Stimulated activated CD8-positive, alpha-beta memory T cell treated with anti-CD3 and anti-CD28 coated beads, Interleukin-4, amount 100 ng/mL, for 48 hours (primary cell): Measurements from ENCODE around the gene GRB14.
"Not testable (repeated sequence)": the region's sequence is repeated elsewhere in the genome, so short reads cannot be mapped to it uniquely, and the experiment has no call there.

ENCODE experiments used
- DNase-seq: peaks from one replicate; pipeline ENCODE4 v3.0.0-alpha.2; 2020

Gene GRB14

DNA sequence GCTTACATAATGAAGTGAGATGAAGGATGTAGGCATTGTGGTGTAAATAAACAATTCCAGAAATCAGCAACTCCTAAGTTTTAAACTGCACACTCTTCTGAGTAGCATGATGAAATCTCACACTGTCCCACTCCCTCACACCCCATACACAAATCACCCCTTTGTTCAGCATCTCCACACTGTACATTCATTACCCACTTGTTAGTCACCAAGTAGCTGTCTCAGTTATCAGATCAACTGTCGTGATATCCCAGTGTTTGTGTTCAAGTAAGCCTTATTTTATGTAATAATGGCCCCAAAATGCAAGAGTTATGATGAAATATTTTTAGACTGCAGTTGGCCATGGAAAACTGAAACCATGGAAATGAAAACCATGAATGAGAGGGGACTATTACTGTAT, 135.7 kb downstream of the GRB14 start:
- no peak for DNase-seq

DNA sequence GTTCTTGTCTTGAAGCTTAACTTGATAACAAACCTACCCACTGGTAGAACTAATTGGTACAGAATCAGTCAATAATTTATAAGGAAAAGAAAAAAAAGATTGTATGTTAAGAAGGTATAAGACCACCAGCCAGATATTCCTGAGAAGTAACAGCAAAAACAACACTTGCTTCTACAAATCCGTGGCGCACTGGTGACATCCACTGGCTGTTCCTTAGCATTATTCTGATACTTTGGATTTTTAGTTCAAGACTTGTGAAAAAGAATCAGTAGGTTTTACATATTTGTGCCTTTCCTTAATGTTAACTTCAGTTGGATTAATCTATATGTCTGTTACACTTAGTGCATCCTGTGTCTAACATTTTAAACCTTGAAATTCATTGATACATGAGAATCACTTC, 141.8 kb downstream of the GRB14 start:
- DNase-seq: no peak

DNA sequence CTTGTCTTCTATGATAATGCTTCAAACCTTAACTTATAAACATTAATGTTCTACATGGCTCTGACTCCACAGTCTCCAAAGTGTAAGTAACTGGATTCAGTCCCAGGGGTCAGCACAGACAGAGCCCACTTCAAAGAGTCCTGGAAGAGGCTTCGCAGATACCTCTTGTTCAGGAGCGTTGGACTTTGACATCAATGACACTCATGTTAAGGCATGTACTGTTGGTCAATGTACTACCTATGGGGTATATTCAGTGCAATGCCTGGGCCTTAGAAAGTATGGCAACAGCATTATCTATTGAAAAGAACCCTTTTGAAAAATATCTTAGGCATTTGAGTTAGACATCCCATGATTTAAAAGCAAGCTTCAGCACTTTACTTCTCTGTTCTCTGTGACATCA, 143.1 kb downstream of the GRB14 start:
- DNase-seq: no peak

DNA sequence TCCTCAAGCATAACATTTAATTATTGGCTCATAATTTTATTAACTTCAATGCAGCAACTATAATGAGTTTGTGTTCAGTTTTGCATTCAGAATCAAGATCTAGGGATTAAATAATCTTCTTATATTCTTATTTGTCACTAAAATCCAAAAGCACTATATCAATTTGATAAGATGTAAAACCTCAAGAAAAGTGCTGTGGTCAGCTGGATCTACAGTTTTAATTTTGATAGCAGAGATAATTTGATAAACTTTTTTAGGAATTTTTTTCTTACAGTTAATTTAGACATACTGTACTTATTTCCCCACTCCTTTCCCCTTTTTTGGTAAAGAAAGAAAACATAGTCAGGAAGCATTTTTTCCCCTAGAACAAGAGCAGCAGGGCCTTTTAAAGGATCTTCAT, 146.4 kb downstream of the GRB14 start:
- no peak for DNase-seq

DNA sequence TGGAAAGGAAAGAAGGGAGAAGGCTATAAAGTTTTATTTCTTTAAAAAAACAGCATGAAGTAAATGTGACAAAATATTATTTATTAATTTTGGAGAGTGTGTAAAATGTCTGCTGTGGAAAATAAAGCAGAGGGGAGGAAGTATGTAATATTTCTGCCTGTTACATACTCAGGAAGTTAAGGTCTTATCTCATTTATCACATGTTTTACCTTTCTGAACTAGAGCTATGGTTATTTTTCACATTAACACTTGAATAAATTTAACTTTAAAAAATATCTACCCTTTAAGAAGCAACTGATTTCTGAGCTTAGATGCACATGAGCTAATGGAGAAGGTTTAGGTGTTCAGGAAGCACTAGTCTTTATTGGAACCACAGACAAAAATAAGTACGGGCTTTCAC, 148.3 kb downstream of the GRB14 start:
- no peak for DNase-seq

DNA sequence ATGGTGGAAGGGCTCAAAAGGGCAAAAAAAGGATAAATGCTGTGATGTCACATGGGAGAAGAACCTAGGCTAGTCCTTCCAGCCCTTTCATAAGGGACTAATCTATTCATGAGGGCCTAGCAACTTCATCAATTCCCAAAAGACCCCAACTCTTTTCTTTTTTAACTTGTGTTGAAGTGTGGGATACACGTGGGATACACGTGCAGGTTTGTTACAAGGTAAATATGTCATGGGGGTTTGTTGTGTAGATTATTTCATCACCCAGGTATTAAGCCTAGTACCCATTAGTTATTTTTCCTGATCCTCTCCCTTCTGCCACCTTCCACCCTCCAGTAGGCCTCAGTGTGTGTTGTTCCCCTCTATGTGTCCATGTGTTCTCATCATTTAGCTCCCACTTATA, 156.2 kb downstream of the GRB14 start:
- not testable (repeated sequence) for DNase-seq

DNA sequence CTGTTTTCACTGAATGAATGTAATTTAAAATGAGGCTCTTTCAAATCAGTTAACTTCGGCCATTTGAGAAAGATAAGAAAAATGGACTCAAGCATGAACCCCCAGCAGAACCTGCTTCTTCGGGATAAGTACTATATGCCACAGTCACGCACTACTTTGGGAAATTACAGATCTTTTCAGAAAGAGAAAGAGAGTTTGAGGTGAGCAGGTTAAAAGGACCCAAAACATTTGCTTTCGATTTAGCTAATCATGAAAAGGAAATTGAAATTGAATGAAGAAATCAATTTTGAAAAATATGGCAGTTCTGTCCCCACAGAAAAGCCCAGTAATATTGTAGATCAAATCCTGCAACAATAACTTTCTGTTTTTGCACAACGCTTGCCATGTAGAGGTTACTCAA, 156.9 kb downstream of the GRB14 start:
- no peak for DNase-seq

DNA sequence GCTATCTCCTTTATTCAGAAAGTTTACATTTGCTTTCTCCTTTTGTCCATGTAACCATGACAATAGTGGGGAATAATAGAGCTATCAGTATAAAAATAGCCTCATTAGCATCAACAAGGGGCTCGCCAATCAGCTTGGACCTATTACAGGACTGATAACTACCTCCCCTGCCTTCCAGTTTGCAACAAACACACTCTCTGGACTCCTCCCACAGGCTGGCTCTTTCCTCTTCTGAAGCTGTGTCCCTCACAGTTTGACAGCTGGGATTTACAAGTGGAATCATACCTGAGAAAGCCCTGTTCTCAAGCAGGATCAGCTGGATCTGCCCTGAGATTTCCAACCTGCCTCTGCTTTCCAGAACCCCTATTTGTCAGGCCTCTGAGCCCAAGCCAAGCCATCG, 162.5 kb downstream of the GRB14 start:
- no peak for DNase-seq

DNA sequence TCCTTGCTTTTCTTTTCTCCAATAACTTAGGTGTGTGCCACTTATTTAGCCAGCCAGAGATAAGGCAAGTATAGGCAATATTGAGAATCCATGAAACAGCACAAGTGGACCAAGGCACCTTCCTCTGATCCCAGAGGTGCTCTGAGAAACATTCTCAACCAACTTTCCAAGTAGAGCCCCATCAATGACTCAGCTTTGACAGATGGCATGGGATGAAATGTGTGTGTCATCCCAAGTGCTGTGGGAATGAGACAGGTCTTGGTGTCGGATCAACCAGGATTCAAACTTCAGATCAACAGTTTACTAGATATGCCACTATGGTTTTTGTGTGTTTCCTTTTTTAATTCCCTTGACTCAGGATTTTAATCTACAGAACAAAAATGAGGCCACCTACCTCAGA, 164.0 kb downstream of the GRB14 start:
- no peak for DNase-seq

DNA sequence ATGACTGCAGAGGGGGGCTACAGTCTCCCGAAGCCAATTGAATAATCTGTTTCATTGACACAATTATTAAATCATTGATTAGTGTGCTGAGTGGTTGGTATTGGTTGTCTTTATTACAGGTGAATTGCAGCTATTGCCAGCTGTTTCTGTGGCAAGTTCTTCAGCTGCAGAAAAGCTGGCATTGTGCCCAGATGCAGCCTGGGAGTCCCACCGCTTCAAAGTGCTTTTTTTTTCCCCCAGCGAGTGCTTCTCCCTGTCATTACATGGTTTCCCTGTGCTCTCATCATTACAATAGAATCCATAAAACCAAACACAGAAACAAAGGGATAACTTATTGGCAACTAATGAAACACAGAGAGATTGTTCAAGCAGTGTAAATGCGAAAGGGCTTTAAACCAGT, 164.7 kb downstream of the GRB14 start:
- DNase-seq: no peak

DNA sequence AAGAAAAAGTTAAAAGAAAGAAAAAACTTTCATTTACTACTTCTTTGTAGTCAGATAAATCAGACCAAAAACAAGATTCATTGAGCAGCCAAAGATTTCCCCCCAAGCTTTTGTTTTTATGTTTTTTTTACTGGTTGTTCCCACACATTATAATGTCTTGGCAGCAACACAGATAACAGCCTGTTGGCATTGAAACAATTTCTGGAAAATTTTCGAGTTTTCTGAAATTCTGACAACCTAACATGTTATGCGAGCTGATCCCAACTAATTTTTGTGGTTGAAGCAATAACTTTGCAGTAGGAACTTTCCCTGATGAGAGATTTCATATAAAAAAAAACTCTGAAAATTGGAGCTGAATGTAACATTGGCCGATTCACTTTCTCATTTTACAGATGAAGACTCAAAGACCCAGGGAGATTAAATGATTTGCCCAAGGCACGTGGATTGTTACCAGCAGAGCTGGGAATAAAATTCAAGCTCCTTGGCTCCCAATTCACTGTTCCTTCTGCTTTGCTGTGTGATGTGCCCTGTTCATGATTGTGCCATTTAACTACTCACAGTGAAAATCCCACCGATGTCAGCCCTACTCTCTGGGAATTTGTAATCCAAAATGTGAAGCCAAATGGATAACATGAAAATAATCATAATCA, 167.5 kb downstream of the GRB14 start:
- no peak for DNase-seq

DNA sequence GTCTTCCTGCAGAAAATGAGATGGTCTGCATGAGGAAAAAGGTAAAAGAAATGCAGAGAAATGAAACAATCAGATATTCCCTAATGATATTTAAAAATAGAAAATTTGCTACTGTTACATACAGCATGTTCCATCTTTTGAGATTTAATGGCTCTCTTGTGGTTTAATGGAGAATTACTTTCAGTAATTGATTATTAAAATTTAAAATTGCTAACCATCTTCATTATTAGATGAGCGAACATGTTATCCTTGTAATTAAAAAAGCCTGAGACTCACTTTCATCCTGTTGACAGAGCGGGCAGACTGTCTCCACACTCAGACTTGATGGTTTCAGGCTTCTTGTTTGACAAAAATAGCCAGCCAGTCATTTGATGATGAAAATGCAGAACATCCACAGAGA, 171.0 kb downstream of the GRB14 start:
- DNase-seq: no peak

DNA sequence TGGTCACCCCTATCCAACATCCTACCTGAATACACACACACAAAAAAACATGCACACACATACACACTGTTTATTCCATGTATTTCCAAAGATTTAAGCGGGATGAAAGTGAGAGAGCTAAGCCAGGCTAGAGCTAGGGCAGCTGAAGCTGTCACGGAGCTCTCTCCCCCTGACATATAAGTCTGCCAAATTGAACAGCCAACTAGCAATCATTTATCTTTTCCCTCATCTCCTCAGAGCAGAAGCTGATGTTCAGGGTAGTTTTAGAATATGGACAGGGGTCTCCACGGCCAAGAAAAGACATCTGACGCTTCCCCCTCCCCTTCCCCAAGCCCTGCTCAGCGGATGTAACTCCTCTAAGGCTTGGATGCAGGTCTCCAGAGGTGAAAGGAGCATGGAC, 171.6 kb downstream of the GRB14 start:
- DNase-seq: no peak

DNA sequence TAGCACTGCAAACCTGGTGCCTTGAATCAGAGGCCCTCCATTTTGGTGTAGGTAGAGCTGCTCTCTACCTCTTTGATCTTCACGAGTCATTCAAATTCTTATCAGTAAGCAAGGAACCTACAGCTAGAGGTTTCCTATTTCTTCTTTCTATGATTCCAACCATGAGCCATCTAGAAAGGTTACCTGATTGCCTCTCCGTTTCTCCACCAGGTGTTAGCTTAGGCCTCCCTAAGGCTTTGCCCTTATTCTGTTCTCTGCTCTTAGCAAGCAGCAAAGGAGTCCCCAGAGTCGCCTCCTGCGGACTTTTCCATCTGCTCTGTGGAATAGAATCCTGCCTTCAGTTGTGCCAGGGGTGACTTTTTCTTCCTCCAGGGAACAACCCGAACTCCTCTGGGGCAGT, 173.6 kb downstream of the GRB14 start:
- DNase-seq: no peak
